GM11168 (cell line): Measurements from ENCODE around the gene OTUD6A.

ENCODE experiments used
- in situ Hi-C: fragments of 300-500 bp; cut with MboI; formaldehyde crosslinking; loops from one replicate; pipeline ENCODE4 v1.12.0; 2022; ENCODE audit warnings: low sequenced_read_pairs; ENCODE audit not compliant: unreplicated experiment

OTUD6A gene, protein sequence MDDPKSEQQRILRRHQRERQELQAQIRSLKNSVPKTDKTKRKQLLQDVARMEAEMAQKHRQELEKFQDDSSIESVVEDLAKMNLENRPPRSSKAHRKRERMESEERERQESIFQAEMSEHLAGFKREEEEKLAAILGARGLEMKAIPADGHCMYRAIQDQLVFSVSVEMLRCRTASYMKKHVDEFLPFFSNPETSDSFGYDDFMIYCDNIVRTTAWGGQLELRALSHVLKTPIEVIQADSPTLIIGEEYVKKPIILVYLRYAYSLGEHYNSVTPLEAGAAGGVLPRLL

GRCh38 chrX:70062076-70062475 lies at the start of gene OTUD6A:
TSS of gene OTUD6A (plus strand) at chrX:70062457. CDS start at chrX:70062525, 68 bp downstream.
- in situ Hi-C loops = no loop called here

DNA sequence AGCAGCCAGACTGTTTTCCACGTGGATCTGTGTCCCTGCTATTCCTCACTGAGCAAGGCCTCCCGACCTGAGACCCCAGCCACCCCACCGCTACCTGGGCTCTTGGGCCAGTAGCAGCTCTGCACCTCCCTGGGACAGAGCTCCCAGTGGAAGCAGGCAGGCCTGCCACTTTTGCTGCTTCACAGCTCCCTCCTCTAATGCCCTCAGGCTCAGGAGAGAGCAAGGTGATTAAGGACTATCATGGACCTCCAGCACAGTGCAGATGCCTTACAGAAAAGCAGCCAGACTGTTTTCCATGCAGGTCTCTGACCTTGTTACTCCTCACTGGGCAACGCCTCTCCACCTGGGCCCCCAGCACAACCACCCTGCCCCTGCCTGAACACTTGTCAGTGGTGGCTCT lies 49.5 kb upstream of the OTUD6A start:
- in situ Hi-C loops = no loop called here

DNA sequence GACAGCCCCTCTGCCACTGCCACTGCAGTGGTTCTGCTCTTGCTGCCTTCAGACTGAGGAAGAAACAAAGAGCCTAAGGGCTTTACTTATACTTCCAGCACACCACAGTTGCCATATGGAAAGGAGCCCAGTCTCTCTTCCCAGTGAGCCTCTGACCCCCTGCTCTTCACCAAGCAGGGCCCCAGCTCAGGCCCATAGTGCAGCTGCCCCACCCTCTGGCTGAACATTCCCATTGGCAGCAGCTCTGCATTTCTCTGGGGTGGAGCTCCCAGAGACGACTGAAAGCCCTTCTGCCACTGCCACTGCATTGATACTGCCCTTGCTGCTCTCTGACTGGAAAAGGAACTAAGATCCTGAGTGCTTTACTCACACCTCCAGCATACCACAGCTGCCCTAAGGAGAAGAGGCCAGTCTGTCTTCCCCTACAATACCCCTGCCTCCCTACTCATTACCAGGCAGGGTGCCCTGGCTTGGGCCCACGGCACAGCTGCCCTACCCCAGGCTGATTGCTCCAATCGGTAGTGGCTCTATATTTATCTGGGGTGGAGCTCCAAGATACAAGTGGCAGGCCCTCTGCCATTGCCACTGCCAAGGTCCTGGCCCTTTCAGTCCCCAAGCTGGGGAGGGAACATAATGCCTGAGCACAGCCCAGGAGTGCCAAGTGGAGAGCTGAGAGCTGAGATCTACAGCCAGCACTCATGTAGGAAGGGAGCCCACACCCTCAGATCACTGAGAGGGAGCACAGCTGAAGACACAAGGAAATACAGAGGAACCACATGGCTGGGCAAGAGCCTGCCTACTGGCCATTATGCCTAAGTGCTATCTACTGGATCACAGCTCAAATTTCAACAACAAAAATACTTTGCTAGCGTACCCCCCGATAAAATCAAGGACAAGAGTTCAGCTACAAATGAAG lies 48.5 kb upstream of the OTUD6A start:
- in situ Hi-C loops = no loop called here

DNA sequence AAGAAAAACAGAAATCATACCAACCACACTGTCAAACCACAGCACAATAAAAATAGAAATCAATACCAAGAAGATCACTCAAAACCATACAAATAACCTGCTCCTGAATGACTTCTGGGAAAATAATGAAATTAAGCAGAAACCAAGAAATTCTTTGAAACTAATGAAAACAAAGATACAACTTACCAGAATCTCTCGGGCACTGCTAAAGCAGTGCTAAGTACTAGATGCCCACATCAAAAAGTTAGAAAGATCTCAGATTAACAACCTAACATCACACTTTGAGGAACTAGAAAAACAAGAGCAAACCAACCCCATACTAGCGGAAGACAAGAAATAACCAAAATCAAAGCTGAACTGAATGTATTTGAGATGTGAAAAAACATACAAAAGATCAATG lies 45.7 kb upstream of the OTUD6A start:
- in situ Hi-C loops = no loop called here

DNA sequence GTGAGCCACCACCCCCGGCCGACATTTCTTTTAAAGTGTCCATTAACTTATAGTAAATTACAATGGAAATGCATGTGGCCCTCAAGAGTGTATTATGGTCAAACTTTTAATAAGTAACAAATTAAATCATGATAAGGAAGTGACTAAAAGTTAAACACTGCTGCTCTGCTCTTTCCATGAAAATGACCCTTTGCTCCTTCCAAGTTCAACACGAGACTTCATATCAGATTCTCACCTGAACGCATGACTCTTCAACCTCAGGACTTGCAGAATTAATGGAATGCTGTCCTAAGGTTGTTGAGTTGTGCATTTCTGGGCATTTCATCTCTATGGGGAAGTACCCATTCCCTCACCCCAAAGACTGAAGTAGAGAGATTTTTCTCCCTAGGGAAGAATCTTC lies 39.6 kb upstream of the OTUD6A start:
- in situ Hi-C loops = loop anchor here (10.0 kb wide), 1 partner anchor 488 kb away; no protein-coding TSS in a partner anchor

DNA sequence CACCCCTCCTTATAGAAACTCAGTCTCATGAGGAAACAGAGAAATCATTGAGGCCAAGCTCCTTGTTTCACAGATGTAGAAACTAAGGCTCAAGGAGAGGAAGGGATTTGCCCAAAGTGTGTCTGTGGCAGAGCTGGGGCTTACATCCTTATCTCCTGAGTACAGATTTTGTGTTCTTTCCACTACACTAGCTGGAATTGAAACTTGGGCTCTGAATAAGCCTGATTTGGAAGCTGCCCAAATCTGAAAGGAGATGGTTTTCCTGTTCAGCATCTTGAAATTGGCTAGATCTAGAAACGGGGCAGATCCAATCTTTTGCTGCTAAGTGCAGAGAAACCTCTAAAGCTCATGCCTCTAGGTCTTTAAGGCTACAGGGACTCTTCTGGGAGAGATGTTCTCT lies 36.8 kb upstream of the OTUD6A start:
- in situ Hi-C loops = loop anchor here (10.0 kb wide), 1 partner anchor 491 kb away; no protein-coding TSS in a partner anchor

DNA sequence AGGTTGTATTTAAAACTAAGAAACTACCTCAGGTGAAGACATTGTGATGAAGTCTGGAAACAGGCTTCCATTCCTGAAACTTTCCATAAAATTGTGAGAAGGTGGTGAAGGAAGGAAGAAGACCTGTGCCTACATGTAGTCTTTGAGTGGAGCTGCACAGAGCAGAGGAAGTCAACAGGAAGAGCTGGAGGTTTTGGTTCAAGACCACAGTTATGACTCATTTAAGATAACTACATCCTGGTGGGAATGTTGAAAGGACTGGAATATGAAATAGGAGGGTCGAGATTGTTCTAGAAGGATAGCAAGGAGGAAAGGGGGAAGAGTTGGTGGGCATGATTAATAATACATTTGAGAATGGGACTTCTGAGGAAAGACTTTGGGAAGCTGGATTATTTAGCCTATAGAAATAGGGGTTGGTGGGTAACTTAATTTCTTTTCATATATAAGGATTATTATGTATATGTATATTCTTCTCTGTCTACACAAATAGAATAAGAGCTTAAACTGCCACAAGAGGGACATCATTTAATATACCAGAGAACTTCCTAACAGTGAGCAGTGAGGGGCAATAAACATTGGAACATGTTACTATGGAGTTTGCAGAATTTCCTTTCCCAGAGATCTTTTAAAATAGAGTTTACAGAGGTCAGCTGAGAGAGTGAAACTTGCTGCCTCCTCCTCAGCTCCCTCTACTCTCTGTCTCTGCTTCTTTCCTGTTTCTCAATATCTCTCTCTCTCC lies 36.0 kb upstream of the OTUD6A start:
- in situ Hi-C loops = loop anchor here (10.0 kb wide), 1 partner anchor 491 kb away; no protein-coding TSS in a partner anchor

DNA sequence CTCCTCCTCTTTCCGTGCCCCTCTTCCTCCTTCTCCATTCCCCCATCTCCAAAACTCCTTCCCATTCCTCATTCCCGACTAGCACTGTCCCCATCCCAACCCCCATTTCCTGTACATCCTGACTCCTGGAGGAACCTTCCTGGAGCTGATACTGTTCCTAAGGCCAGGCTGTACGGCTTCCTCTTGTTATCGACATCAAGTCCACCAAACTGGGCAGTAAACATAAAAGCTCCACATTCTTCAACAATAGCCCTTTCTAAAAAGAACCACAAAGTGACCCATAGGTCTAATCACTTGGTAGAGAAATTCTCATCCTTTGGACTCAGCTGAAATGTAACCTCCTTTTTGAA lies 35.4 kb upstream of the OTUD6A start:
- in situ Hi-C loops = loop anchor here (10.0 kb wide), 1 partner anchor 492 kb away; no protein-coding TSS in a partner anchor

DNA sequence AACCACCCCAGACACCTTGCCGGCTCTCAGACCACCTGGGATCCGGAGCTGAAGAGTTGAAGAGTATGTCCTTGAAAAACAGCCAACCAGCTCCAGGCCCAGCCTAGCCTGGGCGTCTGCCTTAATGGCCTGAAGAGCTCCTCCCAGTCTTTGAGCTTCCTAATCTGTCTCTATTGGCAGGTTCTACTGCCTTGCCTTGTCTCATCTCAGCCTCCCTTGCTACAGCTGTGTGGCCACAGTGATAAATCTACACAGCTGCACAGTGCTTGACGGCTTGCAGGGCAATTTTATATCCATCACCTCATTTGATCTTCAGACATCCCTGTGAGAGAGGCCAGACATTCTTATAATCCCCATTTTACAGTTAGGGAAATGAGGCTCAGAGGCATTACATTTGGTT lies 32.4 kb upstream of the OTUD6A start:
- in situ Hi-C loops = loop anchor here (10.0 kb wide), 1 partner anchor 495 kb away; no protein-coding TSS in a partner anchor

DNA sequence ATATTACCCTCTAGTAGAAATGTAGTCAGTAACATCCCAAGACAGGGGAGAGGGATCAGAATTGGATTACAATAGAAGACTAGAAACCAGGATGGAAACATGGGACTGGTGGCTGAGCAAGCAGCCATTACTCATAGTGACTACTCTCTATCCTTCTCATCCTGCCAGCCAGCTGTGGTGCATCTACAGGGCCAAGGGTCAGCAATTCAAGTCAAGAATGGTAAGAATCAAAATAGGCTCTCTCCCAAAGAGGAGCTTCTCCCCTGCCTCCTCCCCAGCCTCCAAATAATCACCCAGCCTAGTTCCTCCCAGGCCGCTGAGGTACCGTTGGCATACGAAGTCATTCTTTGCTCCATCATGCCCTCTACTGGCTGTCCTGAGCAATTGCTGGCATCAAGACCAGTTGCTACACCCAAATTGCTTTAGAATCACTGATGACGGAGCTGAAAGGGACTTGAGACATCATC lies 31.9 kb upstream of the OTUD6A start:
- in situ Hi-C loops = no loop called here

DNA sequence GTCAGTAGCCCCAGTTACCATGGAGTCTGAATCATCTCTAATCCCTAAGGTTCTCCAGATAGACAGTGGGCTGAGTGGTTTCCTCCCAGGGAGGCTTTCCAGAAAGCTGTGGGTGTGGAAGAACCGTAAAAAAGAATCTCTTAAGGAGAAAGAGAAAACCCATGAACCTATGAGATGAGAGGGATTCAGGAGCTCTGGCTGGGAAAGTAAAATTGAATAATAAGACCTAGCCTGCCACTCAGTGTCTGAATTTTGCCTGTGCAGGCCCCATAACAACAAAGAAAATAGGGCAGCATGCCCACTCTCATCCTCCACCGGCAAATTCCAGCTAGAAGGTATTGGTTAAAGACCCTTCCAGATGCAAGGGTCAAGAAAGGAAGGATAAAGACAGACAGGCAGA lies 29.5 kb upstream of the OTUD6A start:
- in situ Hi-C loops = no loop called here

DNA sequence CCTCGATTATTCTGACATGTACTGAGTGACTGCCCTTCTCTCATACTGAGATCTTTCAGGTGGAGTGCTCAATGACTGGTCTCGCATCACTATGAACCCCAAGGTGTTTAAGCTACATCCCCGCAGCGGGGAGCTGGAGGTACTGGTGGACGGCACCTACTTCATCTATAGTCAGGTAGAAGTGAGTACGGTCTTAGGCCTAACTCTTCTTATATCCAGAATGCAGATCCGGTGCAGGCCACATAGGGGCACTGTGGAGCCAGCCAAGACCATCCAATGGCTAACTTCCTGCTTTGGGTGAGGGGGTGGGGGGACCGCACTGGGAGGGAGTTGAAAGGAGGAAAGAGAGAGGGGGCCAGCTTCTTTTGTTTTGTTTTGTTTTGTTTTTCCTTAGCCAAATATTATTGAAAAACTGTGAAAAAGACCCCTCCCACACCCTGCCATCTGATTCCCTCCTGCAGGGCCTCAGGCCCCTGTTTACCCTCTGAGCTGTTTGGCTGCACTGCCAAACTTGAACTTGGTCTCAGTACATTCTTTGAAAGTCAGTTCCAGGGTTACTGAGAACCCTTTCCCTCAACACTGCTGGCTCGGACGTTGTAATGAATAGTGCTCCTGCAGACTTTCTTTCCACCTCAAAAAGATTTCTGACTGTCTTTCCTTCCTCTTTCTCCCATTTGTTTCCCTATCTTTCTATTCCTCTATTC lies 28.8 kb upstream of the OTUD6A start:
- in situ Hi-C loops = no loop called here

DNA sequence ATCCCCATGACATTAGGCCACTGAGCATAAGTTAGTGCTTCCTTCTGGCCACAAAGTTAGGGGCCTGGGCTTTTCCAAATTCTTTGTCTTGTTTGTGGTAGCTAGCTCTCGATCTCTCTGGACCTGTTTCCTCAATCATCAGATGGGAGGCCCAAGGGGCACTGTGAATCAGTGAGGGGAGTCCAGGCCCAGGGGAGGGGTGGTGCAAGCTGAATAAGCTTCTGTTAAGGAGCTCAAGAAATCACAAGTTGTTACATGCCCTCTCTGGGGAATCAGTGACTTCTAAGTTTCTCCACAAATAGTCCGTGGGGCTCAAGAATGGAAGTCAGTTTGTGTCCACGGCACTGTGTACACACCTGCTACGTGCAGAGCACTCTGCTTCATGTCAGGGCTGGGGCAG lies 27.6 kb upstream of the OTUD6A start:
- in situ Hi-C loops = no loop called here

GRCh38 chrX:70038515-70038914 lies 23.7 kb upstream of the OTUD6A start:
- in situ Hi-C loops = no loop called here

DNA sequence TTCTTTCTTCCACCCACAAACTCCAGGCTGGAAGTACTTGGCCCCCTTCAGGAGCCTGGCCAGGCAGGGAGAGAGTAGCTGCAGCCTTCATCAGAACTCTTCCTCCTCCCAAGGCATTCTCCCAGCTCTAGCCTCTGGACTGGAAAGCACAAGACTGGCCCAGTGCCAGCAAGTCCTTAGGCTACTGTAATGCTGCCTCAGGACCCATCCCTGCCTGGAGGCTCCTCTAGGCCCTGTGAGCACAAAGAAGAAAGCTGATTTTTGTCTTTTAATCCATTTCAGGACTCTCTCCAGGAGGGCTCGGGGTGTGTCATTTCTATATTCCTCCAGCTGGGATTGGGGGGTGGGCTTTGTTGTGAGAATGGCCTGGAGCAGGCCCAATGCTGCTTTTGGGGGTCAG lies 23.3 kb upstream of the OTUD6A start:
- in situ Hi-C loops = no loop called here

- in situ Hi-C loops = no loop called here
Measured at GRCh38 chrX:70039758-70040157, 22.5 kb upstream of the OTUD6A start.

DNA sequence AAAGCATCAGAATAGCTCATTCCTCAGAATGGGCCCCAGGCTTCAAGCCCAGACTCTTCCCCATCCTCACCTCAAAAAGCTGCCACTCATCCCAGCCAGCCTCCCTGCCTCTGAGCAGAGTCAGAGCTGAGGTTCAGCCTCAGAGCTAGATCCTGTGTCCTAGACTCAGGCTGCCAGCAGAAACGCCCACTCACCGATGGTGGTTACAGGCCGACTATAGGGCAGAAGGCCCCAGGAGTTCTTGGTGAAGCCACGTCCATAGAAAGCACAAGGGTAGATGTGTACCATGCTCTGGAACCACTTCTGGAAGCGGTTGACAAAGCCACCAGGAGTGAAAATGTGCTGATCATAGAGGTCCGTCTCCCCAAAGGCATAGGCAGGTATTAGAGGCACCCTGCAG lies 20.3 kb upstream of the OTUD6A start:
- in situ Hi-C loops = no loop called here

DNA sequence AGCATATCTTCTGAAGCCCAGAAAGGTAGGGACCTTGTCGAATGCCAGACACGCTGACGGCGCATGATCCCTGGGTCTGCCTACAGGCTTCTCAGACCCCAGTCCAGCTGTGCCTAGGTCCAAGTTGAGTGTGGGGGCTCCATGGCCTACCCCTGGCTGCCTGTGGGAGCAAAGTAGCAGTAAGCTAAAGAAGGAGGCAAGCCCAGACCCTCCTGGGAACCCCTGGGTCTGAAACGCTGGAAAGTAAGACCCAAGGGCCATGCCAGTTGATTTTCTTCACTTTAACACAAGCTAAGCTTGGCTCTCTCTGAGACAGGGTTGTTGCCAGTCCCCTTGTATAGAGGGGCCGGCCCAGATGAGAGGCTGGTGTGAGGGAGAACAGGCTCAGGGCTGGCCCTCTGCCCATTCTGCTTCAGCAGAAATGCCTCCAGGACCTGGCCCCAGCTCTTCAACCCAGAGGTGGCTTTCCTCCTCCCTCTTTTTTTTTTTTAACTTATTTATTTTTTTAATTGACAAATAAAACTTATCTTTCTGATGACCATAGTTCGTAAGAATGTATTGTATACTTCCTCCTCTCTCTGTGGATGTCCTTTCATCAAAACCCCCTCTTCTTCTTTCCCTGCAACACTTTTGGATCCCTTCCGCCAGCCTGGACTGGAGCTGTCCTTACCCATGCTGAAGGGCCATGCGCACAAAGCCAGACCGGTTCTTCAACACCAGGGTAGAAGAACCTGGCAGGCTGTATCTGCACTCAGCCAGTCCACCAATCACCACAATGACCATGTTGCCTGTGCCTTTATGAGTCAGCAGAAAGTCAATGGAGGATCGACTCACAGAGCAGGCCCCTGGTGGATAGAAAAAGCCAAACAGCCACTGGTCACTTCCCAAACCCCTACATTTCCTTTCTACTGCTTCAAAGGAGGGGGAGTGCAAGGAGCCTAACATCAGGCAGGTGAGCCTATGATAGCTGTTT lies 19.6 kb upstream of the OTUD6A start:
- in situ Hi-C loops = no loop called here

DNA sequence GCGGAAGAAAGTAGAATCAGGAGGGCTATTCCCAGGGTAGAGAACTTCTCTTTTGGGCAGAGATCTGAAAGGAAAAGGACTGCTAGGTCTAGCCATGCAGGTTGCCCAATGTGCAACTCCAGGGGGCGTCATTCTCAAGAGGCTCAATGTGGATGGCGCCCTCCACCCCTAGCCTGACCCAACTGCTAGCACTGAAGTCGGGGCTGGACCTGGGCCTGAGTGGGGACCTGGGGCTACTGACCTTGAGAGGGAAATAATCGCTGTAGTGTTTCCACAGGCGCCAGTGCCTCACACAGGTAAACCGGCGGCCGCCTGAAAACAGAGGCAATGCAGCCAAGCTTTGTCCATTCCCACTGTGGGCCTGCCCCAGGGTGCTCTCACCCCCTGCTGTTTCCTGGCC lies 18.6 kb upstream of the OTUD6A start:
- in situ Hi-C loops = no loop called here
